Skeletal muscle tissue (tissue), 4 donors: ENCODE measurements around the gene CYS1. TPM values are rescaled to one million over a fixed set of nuclear protein-coding genes. Genes with fewer than 3 reads are reported as not detected.

ENCODE experiments used
- H3K27ac ChIP-seq: one replicate; pipeline ENCODE4 v1.7.0; 2013; ENCODE audit warnings: mild to moderate bottlenecking, low read depth, low read length, inconsistent platforms
- H3K27me3 ChIP-seq, 3 donors: one replicate each; pipeline ENCODE4 v1.7.0; 2013; ENCODE audit warnings: low read length in 3 of 3; ENCODE audit not compliant: control insufficient read depth in 3 of 3, insufficient read depth in 3 of 3
- H3K36me3 ChIP-seq, 3 donors: one replicate each; pipeline ENCODE4 v1.7.0; 2013; ENCODE audit warnings: low read length in 3 of 3; ENCODE audit not compliant: control insufficient read depth in 3 of 3, insufficient read depth in 3 of 3
- H3K4me1 ChIP-seq, 3 donors: one replicate each; pipeline ENCODE4 v1.7.0; 2013; ENCODE audit warnings: low read length in 3 of 3, mild to moderate bottlenecking in 3 of 3; ENCODE audit not compliant: control insufficient read depth in 3 of 3, insufficient read depth in 3 of 3
- H3K4me3 ChIP-seq, 3 donors: one replicate each; pipeline ENCODE4 v1.7.0; 2013; ENCODE audit warnings: low read length in 3 of 3
- H3K9ac ChIP-seq, 3 donors: one replicate each; pipeline ENCODE4 v1.7.0; 2013; ENCODE audit warnings: low read length in 3 of 3, mild to moderate bottlenecking in 3 of 3, moderate library complexity in 2 of 3, low read depth in 1 of 3
- H3K9me3 ChIP-seq, 3 donors: one replicate each; pipeline ENCODE4 v1.7.0; 2013; ENCODE audit warnings: low read length in 3 of 3; ENCODE audit not compliant: control insufficient read depth in 3 of 3
- total RNA-seq: library from RNA; depleted of rRNA; stranded (reverse); fragments of >200 nt; gene quantifications from one replicate; pipeline ENCODE4 v1.2.3, GENCODE V29; 2014
- donor health status: Osteomylitis.

CYS1 gene
- total RNA-seq, 1 donor from 2014 or later = 4.7 TPM

- Histone ChIP-seq H3K4me3 (no peak overlapping the region), H3K9me3 (no peaks in the 10 kb centered on the region), H3K27me3 (peaks cover 25 to 34% (median 30%) of the 10 kb centered on the region in 3 donors), H3K9ac (no peak overlapping the region), H3K36me3 (no peaks in the 10 kb centered on the region), H3K4me1 (peaks cover 5 to 12% (median 6%) of the 10 kb centered on the region in 3 donors), H3K27ac (no peak overlapping the region)
Measured at GRCh38 chr2:10083692-10084211, 3.5 kb upstream of the CYS1 start.

GRCh38 chr2:10083046-10083445, 2.8 kb upstream of the CYS1 start:
- Histone ChIP-seq H3K27ac (no peak overlapping the region), H3K4me3 (no peak overlapping the region), H3K9ac (no peak overlapping the region), H3K36me3 (no peaks in the 10 kb centered on the region), H3K9me3 (no peaks in the 10 kb centered on the region), H3K4me1 (peaks cover 7 to 16% (median 10%) of the 10 kb centered on the region in 3 donors), H3K27me3 (peaks cover 32 to 41% (median 37%) of the 10 kb centered on the region in 3 donors)

- H3K36me3 ChIP-seq = no peaks in the 10 kb centered on the region
- peaks cover 7 to 16% (median 10%) of the 10 kb centered on the region in 3 donors for H3K4me1 ChIP-seq
- no peak overlapping the region for H3K4me3 ChIP-seq
- H3K27ac ChIP-seq = no peak overlapping the region
- H3K9me3 ChIP-seq = no peaks in the 10 kb centered on the region
- H3K27me3 ChIP-seq = peaks cover 41 to 56% (median 51%) of the 10 kb centered on the region in 3 donors
- H3K9ac ChIP-seq = no peak overlapping the region
Measured at GRCh38 chr2:10080536-10081304, 509 bp upstream of the CYS1 start.

GRCh38 chr2:10079266-10079869, 843 bp downstream of the CYS1 start:
- Histone ChIP-seq H3K9me3 (no peaks in the 10 kb centered on the region), H3K9ac (peak overlapping the region in 2 of 3 donors; percentile 22 to 63), H3K27ac (peak overlapping the region; percentile 23), H3K27me3 (peaks cover 44 to 62% (median 58%) of the 10 kb centered on the region in 3 donors), H3K4me1 (peaks cover 7 to 16% (median 10%) of the 10 kb centered on the region in 3 donors), H3K36me3 (no peaks in the 10 kb centered on the region), H3K4me3 (peak overlapping the region; percentile 57 to 67 (median 62))

GRCh38 chr2:10078704-10079265, 1.4 kb downstream of the CYS1 start:
- Histone ChIP-seq H3K4me3 (peak overlapping the region; percentile 57 to 67 (median 62)), H3K9me3 (no peaks in the 10 kb centered on the region), H3K36me3 (no peaks in the 10 kb centered on the region), H3K27ac (peak overlapping the region; percentile 23), H3K9ac (peak overlapping the region in 2 of 3 donors; percentile 22 to 63), H3K4me1 (peaks cover 7 to 15% (median 10%) of the 10 kb centered on the region in 3 donors), H3K27me3 (peaks cover 40 to 62% (median 57%) of the 10 kb centered on the region in 3 donors)

- H3K4me3 ChIP-seq = no peak overlapping the region
- H3K36me3 ChIP-seq = no peaks in the 10 kb centered on the region
- H3K4me1 ChIP-seq = peaks cover 7 to 12% (median 10%) of the 10 kb centered on the region in 3 donors
- H3K27me3 ChIP-seq = peaks cover 40 to 61% (median 54%) of the 10 kb centered on the region in 3 donors
- no peak overlapping the region for H3K9ac ChIP-seq
- H3K27ac ChIP-seq = no peak overlapping the region
- no peaks in the 10 kb centered on the region for H3K9me3 ChIP-seq
Measured at GRCh38 chr2:10078001-10078400, 2.2 kb downstream of the CYS1 start.

GRCh38 chr2:10076988-10077527, 3.2 kb downstream of the CYS1 start:
- Histone ChIP-seq H3K4me3 (no peak overlapping the region), H3K4me1 (peaks cover 7 to 14% (median 10%) of the 10 kb centered on the region in 3 donors), H3K9me3 (no peaks in the 10 kb centered on the region), H3K36me3 (no peaks in the 10 kb centered on the region), H3K27me3 (peaks cover 32 to 56% (median 49%) of the 10 kb centered on the region in 3 donors), H3K9ac (no peak overlapping the region), H3K27ac (no peak overlapping the region)

GRCh38 chr2:10076511-10076910, 3.7 kb downstream of the CYS1 start:
- Histone ChIP-seq H3K9me3 (no peaks in the 10 kb centered on the region), H3K9ac (no peak overlapping the region), H3K27me3 (peaks cover 32 to 56% (median 48%) of the 10 kb centered on the region in 3 donors), H3K27ac (no peak overlapping the region), H3K4me1 (peaks cover 7 to 14% (median 10%) of the 10 kb centered on the region in 3 donors), H3K4me3 (no peak overlapping the region), H3K36me3 (no peaks in the 10 kb centered on the region)

- Histone ChIP-seq H3K9me3 (no peaks in the 10 kb centered on the region), H3K4me3 (no peak overlapping the region), H3K4me1 (peaks cover 7 to 14% (median 10%) of the 10 kb centered on the region in 3 donors), H3K36me3 (no peaks in the 10 kb centered on the region), H3K27ac (no peak overlapping the region), H3K9ac (no peak overlapping the region), H3K27me3 (peaks cover 32 to 49% (median 42%) of the 10 kb centered on the region in 3 donors)
Measured at GRCh38 chr2:10075571-10076209, 4.5 kb downstream of the CYS1 start.
